ENCODE results near the gene PARP16.

- TF ChIP-seq EZH2 (IDR thresholded peaks at IDR 0.05) (no peak), POLR2AphosphoS5 (IDR thresholded peaks at IDR 0.05; ENCODE audit: borderline replicate concordance, low read depth, low read length) (no peak)
Measured at GRCh38 chr15:65208647-65209046, 78.0 kb downstream of the PARP16 start.
